Stimulated activated CD8-positive, alpha-beta memory T cell treated with anti-CD3 and anti-CD28 coated beads, Interleukin-2, amount 100 ng/mL, for 1 hour (primary cell): ENCODE data around the gene DNAH6.
A peak's percentile ranks its signal among the peaks of the same experiment; 100 is the strongest.
"Not testable (repeated sequence)": the region's sequence is repeated elsewhere in the genome, so short reads cannot be mapped to it uniquely, and the experiment has no call there.

ENCODE experiments used
- DNase-seq, 2 donors: peaks; one replicate each; pipeline ENCODE4 v3.0.0-alpha.2; 2020; ENCODE audit warnings: low read depth in 2 of 2

Gene DNAH6

GRCh38 chr2:84735389-84735788 is 219.1 kb downstream of the DNAH6 start:
- DNase-seq: no peak

- peak; percentile 10 to 16 for DNase-seq
Measured at GRCh38 chr2:84741182-84741822, 225.0 kb downstream of the DNAH6 start.

GRCh38 chr2:84748341-84748740 is 232.0 kb downstream of the DNAH6 start:
- DNase-seq: no peak

GRCh38 chr2:84749442-84749841 is 233.1 kb downstream of the DNAH6 start:
- no peak for DNase-seq

- no peak for DNase-seq
Measured at GRCh38 chr2:84755096-84755495, 238.8 kb downstream of the DNAH6 start.

- DNase-seq: no peak
Measured at GRCh38 chr2:84757648-84758047, 241.3 kb downstream of the DNAH6 start.

GRCh38 chr2:84766791-84767190 is 250.5 kb downstream of the DNAH6 start:
- no peak for DNase-seq

GRCh38 chr2:84768840-84769239 is 252.5 kb downstream of the DNAH6 start:
- no peak for DNase-seq

- no peak for DNase-seq
Measured at GRCh38 chr2:84770280-84770679, 254.0 kb downstream of the DNAH6 start.

- no peak for DNase-seq
Measured at GRCh38 chr2:84771251-84771650, 255.0 kb downstream of the DNAH6 start.

- not testable (repeated sequence) for DNase-seq
Measured at GRCh38 chr2:84773562-84773961, 257.3 kb downstream of the DNAH6 start.

GRCh38 chr2:84776011-84776410 is 259.7 kb downstream of the DNAH6 start:
- DNase-seq: no peak

GRCh38 chr2:84778911-84779690 is 262.8 kb downstream of the DNAH6 start:
- no peak for DNase-seq

- no peak for DNase-seq
Measured at GRCh38 chr2:84779781-84780180, 263.5 kb downstream of the DNAH6 start.

- peak; percentile 16 to 38 for DNase-seq
Measured at GRCh38 chr2:84781942-84782716, 265.8 kb downstream of the DNAH6 start.

- peak in 1 of 2 donors; percentile 7 for DNase-seq
Measured at GRCh38 chr2:84782717-84783442, 266.6 kb downstream of the DNAH6 start.

- DNase-seq: no peak
Measured at GRCh38 chr2:84785950-84786349, 269.7 kb downstream of the DNAH6 start.

GRCh38 chr2:84786601-84787000 is 270.3 kb downstream of the DNAH6 start:
- DNase-seq: no peak

GRCh38 chr2:84788027-84788426 is 271.7 kb downstream of the DNAH6 start:
- no peak for DNase-seq

- no peak for DNase-seq
Measured at GRCh38 chr2:84788498-84788897, 272.2 kb downstream of the DNAH6 start.

- no peak for DNase-seq
Measured at GRCh38 chr2:84792856-84793522, 276.7 kb downstream of the DNAH6 start.
